ENCODE measurements around the gene NAALADL2. TPM values are rescaled to one million over a fixed set of nuclear protein-coding genes. Genes with fewer than 3 reads are reported as not detected.

The NAALADL2 gene
- total RNA-seq, 4 donors from 2014 or later = 0.36 to 9.2 (median 0.63) TPM

GRCh38 chr3:174846055-174846454, 13.1 kb upstream of the NAALADL2 start:
- no peak for DNase-seq
- intact Hi-C loops (cut with DNase I; ENCODE audit: low total_unique reads) (no loop called here), in situ Hi-C loops (cut with MboI; ENCODE audit: low sequenced_read_pairs in 4 of 4) (no loop called here)
- Histone ChIP-seq H3K4me3 (no peak overlapping the region), H3K36me3 (no peaks in the 10 kb centered on the region), H3K27me3 (no peaks in the 10 kb centered on the region), H3K4me1 (no peaks in the 10 kb centered on the region), H3K9me3 (no peaks in the 10 kb centered on the region), H3K27ac (no peak overlapping the region)
- ATAC-seq = no peak
- TF ChIP-seq POLR2A (IDR thresholded peaks at IDR 0.05) = no peak
- TF ChIP-seq CTCF (IDR thresholded peaks at IDR 0.05 in 4 of 5, conservative IDR thresholded peaks at IDR 0.05 in 1 of 5) = no peak

- no peaks in the 10 kb centered on the region for H3K36me3 ChIP-seq
- intact Hi-C loops (cut with DNase I; ENCODE audit: low total_unique reads) = no loop called here
- H3K4me1 ChIP-seq = no peaks in the 10 kb centered on the region
- TF ChIP-seq POLR2A (IDR thresholded peaks at IDR 0.05) (no peak), CTCF (IDR thresholded peaks at IDR 0.05 in 4 of 5, conservative IDR thresholded peaks at IDR 0.05 in 1 of 5) (no peak)
- H3K9me3 ChIP-seq = no peaks in the 10 kb centered on the region
- no peak for DNase-seq
- in situ Hi-C loops (cut with MboI; ENCODE audit: low sequenced_read_pairs in 4 of 4) = no loop called here
- no peaks in the 10 kb centered on the region for H3K27me3 ChIP-seq
- no peak overlapping the region for H3K27ac ChIP-seq
- H3K4me3 ChIP-seq = no peak overlapping the region
- ATAC-seq = no peak
Observed at GRCh38 chr3:174854987-174855386, 4.1 kb upstream of the NAALADL2 start.

GRCh38 chr3:174857301-174857700, 1.8 kb upstream of the NAALADL2 start:
- H3K4me1 ChIP-seq = no peaks in the 10 kb centered on the region
- no peaks in the 10 kb centered on the region for H3K9me3 ChIP-seq
- DNase-seq (no peak), ATAC-seq (no peak)
- TF ChIP-seq CTCF (IDR thresholded peaks at IDR 0.05 in 4 of 5, conservative IDR thresholded peaks at IDR 0.05 in 1 of 5) (no peak), POLR2A (IDR thresholded peaks at IDR 0.05) (no peak)
- no peaks in the 10 kb centered on the region for H3K36me3 ChIP-seq
- no peak overlapping the region for H3K4me3 ChIP-seq
- in situ Hi-C loops (cut with MboI; ENCODE audit: low sequenced_read_pairs in 4 of 4) = no loop called here
- H3K27me3 ChIP-seq = no peaks in the 10 kb centered on the region
- H3K27ac ChIP-seq = no peak overlapping the region
- intact Hi-C loops (cut with DNase I; ENCODE audit: low total_unique reads) = no loop called here

- Histone ChIP-seq H3K36me3 (no peaks in the 10 kb centered on the region), H3K27me3 (no peaks in the 10 kb centered on the region), H3K4me3 (no peak overlapping the region), H3K4me1 (no peaks in the 10 kb centered on the region), H3K27ac (no peak overlapping the region), H3K9me3 (no peaks in the 10 kb centered on the region)
- intact Hi-C loops (cut with DNase I; ENCODE audit: low total_unique reads) = no loop called here
- DNase-seq (no peak), ATAC-seq (no peak)
- in situ Hi-C loops (cut with MboI; ENCODE audit: low sequenced_read_pairs in 4 of 4) = no loop called here
- TF ChIP-seq CTCF (IDR thresholded peaks at IDR 0.05 in 4 of 5, conservative IDR thresholded peaks at IDR 0.05 in 1 of 5) (no peak), POLR2A (IDR thresholded peaks at IDR 0.05) (no peak)
Observed at GRCh38 chr3:174858353-174858752, 781 bp upstream of the NAALADL2 start.

GRCh38 chr3:174859756-174860155, 622 bp downstream of the NAALADL2 start:
- in situ Hi-C loops (cut with MboI; ENCODE audit: low sequenced_read_pairs in 4 of 4) (no loop called here), intact Hi-C loops (cut with DNase I; ENCODE audit: low total_unique reads) (no loop called here)
- ATAC-seq = no peak

More at GRCh38 chr3:174859756-174860155, 622 bp downstream of the NAALADL2 start:
- TF ChIP-seq POLR2A (IDR thresholded peaks at IDR 0.05) (no peak), CTCF (IDR thresholded peaks at IDR 0.05 in 4 of 5, conservative IDR thresholded peaks at IDR 0.05 in 1 of 5) (no peak)
- Histone ChIP-seq H3K27ac (no peak overlapping the region), H3K9me3 (no peaks in the 10 kb centered on the region), H3K4me1 (no peaks in the 10 kb centered on the region), H3K36me3 (no peaks in the 10 kb centered on the region), H3K27me3 (no peaks in the 10 kb centered on the region), H3K4me3 (no peak overlapping the region)
- no peak for DNase-seq

Data from gastrocnemius medialis (tissue), 4 donors.